CD4-positive, alpha-beta T cell treated with Interleukin-15 for 1 hour (primary cell): ENCODE measurements around the gene EFEMP2.
A peak's percentile ranks its signal among the peaks of the same experiment; 100 is the strongest.

ENCODE experiments used
- DNase-seq: peaks from one replicate; pipeline ENCODE4 v3.0.0-alpha.2; 2020

EFEMP2 gene

GRCh38 chr11:65865550-65866172 lies 6.9 kb downstream of the EFEMP2 start:
- no peak for DNase-seq

GRCh38 chr11:65864706-65865471 lies 7.7 kb downstream of the EFEMP2 start:
- DNase-seq: no peak

- no peak for DNase-seq
These were observed 8.5 kb downstream of the EFEMP2 start for GRCh38 chr11:65863889-65864705.

- DNase-seq: no peak
These were observed 9.4 kb downstream of the EFEMP2 start for GRCh38 chr11:65862941-65863888.

- no peak for DNase-seq
These were observed 10.3 kb downstream of the EFEMP2 start for GRCh38 chr11:65862191-65862735.

- no peak for DNase-seq
These were observed 10.9 kb downstream of the EFEMP2 start for GRCh38 chr11:65861533-65862183.

GRCh38 chr11:65861165-65861505 lies 11.5 kb downstream of the EFEMP2 start:
- no peak for DNase-seq

GRCh38 chr11:65860278-65861164 lies 12.1 kb downstream of the EFEMP2 start, which contains the start of gene MUS81:
Gene MUS81 (plus strand): TSS chr11:65860433. CDS start chr11:65860754, 321 bp downstream.
- DNase-seq: peak; percentile 94

- no peak for DNase-seq
These were observed 12.8 kb downstream of the EFEMP2 start for GRCh38 chr11:65859812-65860277.

- peak; percentile 98 for DNase-seq
These were observed 13.3 kb downstream of the EFEMP2 start for GRCh38 chr11:65859095-65859811.

- DNase-seq: no peak
These were observed 13.9 kb downstream of the EFEMP2 start for GRCh38 chr11:65858681-65859087.

GRCh38 chr11:65857853-65858680 lies 14.5 kb downstream of the EFEMP2 start, which contains the start of gene CFL1:
Gene CFL1 (minus strand): TSS chr11:65858180. CDS start chr11:65858099, 81 bp downstream.
- DNase-seq: peak; percentile 98

- DNase-seq: peak; percentile 29
These were observed 15.1 kb downstream of the EFEMP2 start for GRCh38 chr11:65857500-65857852.

- peak; percentile 84 for DNase-seq
These were observed 15.7 kb downstream of the EFEMP2 start for GRCh38 chr11:65856689-65857499.

GRCh38 chr11:65855927-65856363 lies 16.7 kb downstream of the EFEMP2 start:
- DNase-seq: no peak

GRCh38 chr11:65854852-65855837 lies 17.5 kb downstream of the EFEMP2 start:
- DNase-seq: no peak
